WERI-Rb-1 (cell line): ENCODE results near the gene ARID2.

Experiments
- DNase-seq: peaks from one replicate; pipeline ENCODE4 v3.0.0-alpha.2; 2020
- H3K27ac ChIP-seq: fragments of 250-450 bp; sonication (Bioruptor Pico); 2 replicates; pipeline ENCODE4 v1.5.1; 2020; ENCODE audit warnings: mild to moderate bottlenecking, moderate library complexity
- H3K27me3 ChIP-seq: fragments of 250-450 bp; sonication (Bioruptor Pico); 2 replicates; pipeline ENCODE4 v1.5.1; 2021; ENCODE audit warnings: mild to moderate bottlenecking, low read depth, moderate library complexity; ENCODE audit not compliant: insufficient read depth, severe bottlenecking
- H3K36me3 ChIP-seq: fragments of 250-450 bp; sonication (Bioruptor Pico); 2 replicates; pipeline ENCODE4 v1.5.1; 2020; ENCODE audit warnings: mild to moderate bottlenecking, moderate library complexity
- H3K4me3 ChIP-seq: 2 replicates; pipeline ENCODE4 v1.5.1; 2011; ENCODE audit warnings: low read depth, mild to moderate bottlenecking, control low read depth, low read length
- H3K9me3 ChIP-seq: fragments of 250-450 bp; sonication (Bioruptor Pico); 2 replicates; pipeline ENCODE4 v1.5.1; 2021; ENCODE audit warnings: mild to moderate bottlenecking, moderate library complexity; ENCODE audit not compliant: severe bottlenecking
- TF ChIP-seq, protein P1 (sequence below): IDR thresholded peaks from 2 replicates; pipeline ENCODE4 v1.5.1; 2011; ENCODE audit warnings: low read depth, mild to moderate bottlenecking, control low read depth, inconsistent platforms, low read length

The ARID2 gene, protein sequence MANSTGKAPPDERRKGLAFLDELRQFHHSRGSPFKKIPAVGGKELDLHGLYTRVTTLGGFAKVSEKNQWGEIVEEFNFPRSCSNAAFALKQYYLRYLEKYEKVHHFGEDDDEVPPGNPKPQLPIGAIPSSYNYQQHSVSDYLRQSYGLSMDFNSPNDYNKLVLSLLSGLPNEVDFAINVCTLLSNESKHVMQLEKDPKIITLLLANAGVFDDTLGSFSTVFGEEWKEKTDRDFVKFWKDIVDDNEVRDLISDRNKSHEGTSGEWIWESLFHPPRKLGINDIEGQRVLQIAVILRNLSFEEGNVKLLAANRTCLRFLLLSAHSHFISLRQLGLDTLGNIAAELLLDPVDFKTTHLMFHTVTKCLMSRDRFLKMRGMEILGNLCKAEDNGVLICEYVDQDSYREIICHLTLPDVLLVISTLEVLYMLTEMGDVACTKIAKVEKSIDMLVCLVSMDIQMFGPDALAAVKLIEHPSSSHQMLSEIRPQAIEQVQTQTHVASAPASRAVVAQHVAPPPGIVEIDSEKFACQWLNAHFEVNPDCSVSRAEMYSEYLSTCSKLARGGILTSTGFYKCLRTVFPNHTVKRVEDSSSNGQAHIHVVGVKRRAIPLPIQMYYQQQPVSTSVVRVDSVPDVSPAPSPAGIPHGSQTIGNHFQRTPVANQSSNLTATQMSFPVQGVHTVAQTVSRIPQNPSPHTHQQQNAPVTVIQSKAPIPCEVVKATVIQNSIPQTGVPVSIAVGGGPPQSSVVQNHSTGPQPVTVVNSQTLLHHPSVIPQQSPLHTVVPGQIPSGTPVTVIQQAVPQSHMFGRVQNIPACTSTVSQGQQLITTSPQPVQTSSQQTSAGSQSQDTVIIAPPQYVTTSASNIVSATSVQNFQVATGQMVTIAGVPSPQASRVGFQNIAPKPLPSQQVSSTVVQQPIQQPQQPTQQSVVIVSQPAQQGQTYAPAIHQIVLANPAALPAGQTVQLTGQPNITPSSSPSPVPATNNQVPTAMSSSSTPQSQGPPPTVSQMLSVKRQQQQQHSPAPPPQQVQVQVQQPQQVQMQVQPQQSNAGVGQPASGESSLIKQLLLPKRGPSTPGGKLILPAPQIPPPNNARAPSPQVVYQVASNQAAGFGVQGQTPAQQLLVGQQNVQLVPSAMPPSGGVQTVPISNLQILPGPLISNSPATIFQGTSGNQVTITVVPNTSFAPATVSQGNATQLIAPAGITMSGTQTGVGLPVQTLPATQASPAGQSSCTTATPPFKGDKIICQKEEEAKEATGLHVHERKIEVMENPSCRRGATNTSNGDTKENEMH (N-terminal part only)

DNA sequence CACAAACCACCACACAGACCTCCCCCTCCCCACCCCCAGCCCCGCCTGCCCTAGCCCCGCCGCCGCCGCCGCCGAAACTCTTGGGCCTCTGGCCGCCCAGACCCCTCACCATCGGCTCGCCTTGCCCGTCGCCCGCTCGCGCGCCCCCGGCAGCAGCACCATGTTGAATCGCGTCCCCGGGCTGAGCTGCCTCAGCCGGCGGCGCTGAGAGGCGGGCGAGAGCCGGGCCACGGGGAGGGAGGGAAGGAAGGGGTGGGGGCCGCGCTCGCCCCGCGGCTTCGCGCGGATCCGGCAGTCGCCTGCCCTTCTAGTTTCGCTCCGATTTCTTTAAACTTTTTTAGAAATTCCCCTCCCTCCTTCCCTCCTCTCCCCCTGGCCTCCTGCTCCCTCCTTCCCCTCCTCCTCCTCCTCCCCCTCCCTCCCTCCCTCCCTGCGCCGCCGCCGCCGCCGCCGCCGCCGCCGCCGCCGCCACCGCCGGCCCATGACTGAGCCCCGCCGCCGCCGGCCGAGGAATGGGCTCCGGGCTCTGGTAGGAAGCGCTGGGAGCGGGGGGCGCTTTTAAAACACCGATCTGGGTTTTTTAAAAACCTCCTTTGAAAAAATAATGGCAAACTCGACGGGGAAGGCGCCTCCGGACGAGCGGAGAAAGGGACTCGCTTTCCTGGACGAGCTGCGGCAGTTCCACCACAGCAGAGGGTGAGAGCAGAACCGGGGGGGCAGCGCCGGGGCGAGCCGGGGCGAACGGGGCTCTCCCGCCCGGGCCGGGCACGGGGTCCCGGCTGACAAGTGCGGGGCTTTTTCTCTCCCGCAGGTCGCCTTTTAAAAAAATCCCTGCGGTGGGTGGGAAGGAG is at the start of gene ARID2:
Gene ARID2, plus strand, starts transcription at position 474 of the 851 bp plus-strand sequence. Its CDS starts 131 bp downstream, at position 605.
- DNase-seq = peak; percentile 72
- peak within 1 kb of the TSS; percentile 78 for H3K4me3 ChIP-seq
- H3K36me3 ChIP-seq = peaks cover 18% of the 10 kb centered on the region
- TF ChIP-seq, protein P1, sequence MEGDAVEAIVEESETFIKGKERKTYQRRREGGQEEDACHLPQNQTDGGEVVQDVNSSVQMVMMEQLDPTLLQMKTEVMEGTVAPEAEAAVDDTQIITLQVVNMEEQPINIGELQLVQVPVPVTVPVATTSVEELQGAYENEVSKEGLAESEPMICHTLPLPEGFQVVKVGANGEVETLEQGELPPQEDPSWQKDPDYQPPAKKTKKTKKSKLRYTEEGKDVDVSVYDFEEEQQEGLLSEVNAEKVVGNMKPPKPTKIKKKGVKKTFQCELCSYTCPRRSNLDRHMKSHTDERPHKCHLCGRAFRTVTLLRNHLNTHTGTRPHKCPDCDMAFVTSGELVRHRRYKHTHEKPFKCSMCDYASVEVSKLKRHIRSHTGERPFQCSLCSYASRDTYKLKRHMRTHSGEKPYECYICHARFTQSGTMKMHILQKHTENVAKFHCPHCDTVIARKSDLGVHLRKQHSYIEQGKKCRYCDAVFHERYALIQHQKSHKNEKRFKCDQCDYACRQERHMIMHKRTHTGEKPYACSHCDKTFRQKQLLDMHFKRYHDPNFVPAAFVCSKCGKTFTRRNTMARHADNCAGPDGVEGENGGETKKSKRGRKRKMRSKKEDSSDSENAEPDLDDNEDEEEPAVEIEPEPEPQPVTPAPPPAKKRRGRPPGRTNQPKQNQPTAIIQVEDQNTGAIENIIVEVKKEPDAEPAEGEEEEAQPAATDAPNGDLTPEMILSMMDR = no peak
- no peaks in the 10 kb centered on the region for H3K27me3 ChIP-seq
- peak within 1 kb of the TSS; percentile 99 for H3K27ac ChIP-seq
- H3K9me3 ChIP-seq = no peaks in the 10 kb centered on the region

DNA sequence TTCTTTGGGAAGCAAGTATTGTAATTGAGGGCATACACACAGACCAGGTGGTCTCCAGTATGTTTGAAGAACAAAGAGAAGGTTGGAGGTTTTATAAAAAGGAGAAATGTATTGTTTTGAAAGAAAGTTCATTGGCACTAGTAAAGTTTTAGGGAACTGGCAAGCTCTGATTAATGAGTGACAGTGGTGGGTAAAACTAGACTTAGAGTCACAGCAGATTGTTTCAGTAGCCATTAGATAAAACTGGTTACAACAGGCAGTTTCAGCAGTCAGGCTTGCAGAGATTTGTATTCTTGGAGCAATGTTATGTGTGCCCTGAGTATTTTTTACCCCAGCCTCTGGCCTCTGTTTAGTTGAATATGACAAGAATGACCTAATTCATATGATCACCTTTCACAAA is 49.1 kb upstream of the ARID2 start:
- Histone ChIP-seq H3K36me3 (no peaks in the 10 kb centered on the region), H3K27me3 (no peaks in the 10 kb centered on the region), H3K27ac (no peak overlapping the region), H3K9me3 (no peaks in the 10 kb centered on the region), H3K4me3 (no peak overlapping the region)
- TF ChIP-seq, protein P1 = no peak
- DNase-seq = no peak

DNA sequence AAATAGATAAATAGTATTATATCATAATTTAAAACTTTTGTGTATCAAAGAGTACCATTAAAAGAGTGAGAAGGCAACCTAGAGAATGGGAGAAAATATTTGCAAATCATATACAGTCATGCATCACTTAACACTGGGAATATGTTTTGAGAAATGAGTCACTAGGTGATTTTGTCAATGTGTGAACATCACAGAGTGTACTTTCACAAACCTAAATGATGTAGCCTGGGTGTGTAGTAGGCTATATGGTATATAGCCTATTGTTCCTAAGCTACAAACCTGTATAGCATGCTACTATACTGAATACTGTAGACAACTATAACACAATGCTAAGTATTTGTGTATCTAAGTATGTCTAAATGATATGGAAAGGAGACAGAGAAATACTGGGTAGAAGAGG is 48.0 kb upstream of the ARID2 start:
- H3K27ac ChIP-seq = no peak overlapping the region
- no peak overlapping the region for H3K4me3 ChIP-seq
- no peak for DNase-seq
- no peaks in the 10 kb centered on the region for H3K9me3 ChIP-seq
- no peaks in the 10 kb centered on the region for H3K36me3 ChIP-seq
- no peaks in the 10 kb centered on the region for H3K27me3 ChIP-seq
- TF ChIP-seq, protein P1 = no peak

DNA sequence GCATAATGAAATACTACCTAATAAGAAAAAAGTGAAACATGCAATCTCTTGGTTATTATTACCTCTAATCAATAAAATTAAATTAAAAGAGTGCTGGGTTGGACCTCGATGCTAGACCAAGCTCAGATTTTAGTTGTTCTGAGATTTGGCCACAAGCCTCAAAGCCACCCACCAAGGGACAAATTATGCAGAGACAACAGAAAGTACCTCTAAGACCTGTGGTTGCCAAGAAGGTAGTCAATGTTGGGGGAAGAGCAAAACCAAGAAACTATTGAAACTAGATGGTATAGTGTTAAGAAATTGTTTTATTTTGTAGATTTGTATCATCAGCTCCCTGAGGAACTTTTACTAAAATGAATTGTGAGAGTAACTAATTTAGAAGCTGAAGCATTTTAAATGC is 43.8 kb upstream of the ARID2 start:
- DNase-seq = no peak
- Histone ChIP-seq H3K4me3 (no peak overlapping the region), H3K27ac (no peak overlapping the region), H3K36me3 (no peaks in the 10 kb centered on the region), H3K27me3 (no peaks in the 10 kb centered on the region), H3K9me3 (no peaks in the 10 kb centered on the region)
- TF ChIP-seq, protein P1 = no peak
